Activated T-cell treated with anti-CD3 and anti-CD28 coated beads, Interleukin-2, amount 50 U/mL, for 4 hours (primary cell): ENCODE data around the gene OR10G6. TPM values are rescaled to one million over a fixed set of nuclear protein-coding genes. Genes with fewer than 3 reads are reported as not detected.
"Not testable (repeated sequence)": the region's sequence is repeated elsewhere in the genome, so short reads cannot be mapped to it uniquely, and the experiment has no call there.

Experiments
- ATAC-seq, 2 donors: fragments of 200-7000 bp; cut with Tn5 transposase; one replicate each; pipeline ENCODE4 v1.10.0; 2021
- DNase-seq: peaks from one replicate; pipeline ENCODE4 v3.0.0-alpha.2; 2020
- H3K27me3 Mint-ChIP-seq: one replicate; pipeline ENCODE4 v1.8.0; 2021; ENCODE audit warnings: low read depth, mixed read lengths
- H3K36me3 Mint-ChIP-seq: one replicate; pipeline ENCODE4 v1.8.0; 2022; ENCODE audit warnings: mixed read lengths; ENCODE audit not compliant: insufficient read depth
- H3K4me1 Mint-ChIP-seq: one replicate; pipeline ENCODE4 v1.8.0; 2021; ENCODE audit warnings: low read depth, mixed read lengths
- H3K4me3 Mint-ChIP-seq: one replicate; pipeline ENCODE4 v1.8.0; 2021; ENCODE audit warnings: mild to moderate bottlenecking, moderate library complexity, mixed read lengths
- H3K9me3 Mint-ChIP-seq: one replicate; pipeline ENCODE4 v1.8.0; 2021; ENCODE audit warnings: mixed read lengths
- total RNA-seq, 3 donors: library from RNA; stranded (reverse); gene quantifications; one replicate each; pipeline ENCODE4 v1.2.1, GENCODE V29; 2021

Gene OR10G6, protein sequence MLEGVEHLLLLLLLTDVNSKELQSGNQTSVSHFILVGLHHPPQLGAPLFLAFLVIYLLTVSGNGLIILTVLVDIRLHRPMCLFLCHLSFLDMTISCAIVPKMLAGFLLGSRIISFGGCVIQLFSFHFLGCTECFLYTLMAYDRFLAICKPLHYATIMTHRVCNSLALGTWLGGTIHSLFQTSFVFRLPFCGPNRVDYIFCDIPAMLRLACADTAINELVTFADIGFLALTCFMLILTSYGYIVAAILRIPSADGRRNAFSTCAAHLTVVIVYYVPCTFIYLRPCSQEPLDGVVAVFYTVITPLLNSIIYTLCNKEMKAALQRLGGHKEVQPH
- total RNA-seq: not detected

DNA sequence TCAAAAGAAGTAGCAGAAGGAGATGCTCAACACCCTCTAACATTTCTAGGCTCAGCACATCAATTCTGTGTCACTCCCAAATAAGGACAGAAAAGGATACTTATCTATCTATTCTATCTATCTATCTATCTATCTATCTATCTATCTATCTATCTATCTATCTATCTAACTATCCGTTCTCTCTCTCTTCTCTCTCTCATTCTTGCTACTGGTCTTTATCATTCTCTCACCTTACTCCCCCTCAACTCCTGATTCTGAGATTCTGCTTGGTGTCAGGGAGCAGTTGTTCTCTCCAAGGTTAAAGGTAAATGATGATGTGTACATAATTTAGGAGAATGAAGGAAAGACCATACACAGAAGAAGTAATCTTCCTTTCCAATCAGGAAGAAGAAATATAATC is at the start of gene OR10G6:
Gene OR10G6, minus strand, starts transcription at position 43 of the 400 bp plus-strand sequence. Its CDS starts 0 bp downstream, at position 43.
- ATAC-seq: no peak
- Mint-ChIP-seq H3K4me3 (no peak within 1 kb of the TSS), H3K9me3 (no peaks in the 10 kb centered on the region), H3K4me1 (no peaks in the 10 kb centered on the region), H3K36me3 (no peaks in the 10 kb centered on the region), H3K27me3 (no peaks in the 10 kb centered on the region)
- DNase-seq: no peak

DNA sequence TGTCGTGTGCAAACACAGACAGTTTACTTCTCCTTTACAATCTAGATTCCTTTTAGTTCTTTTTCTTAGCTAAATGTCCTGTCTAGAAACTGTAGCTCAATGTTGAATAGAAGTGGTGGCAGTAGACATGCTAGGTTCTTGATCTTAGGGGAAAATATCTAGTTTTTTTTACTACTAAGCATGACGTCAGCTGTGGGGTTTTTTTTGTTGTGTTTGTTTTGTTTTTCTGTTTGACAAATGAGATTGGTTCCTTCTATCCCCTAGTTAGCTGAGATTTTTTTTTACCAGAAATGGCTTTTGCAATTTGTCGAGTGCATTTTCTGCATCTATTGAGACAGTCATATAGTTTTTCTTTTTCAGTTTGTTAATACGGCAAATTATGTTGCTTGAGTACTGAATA is 48.5 kb upstream of the OR10G6 start:
- no peaks in the 10 kb centered on the region for H3K36me3 Mint-ChIP-seq
- H3K9me3 Mint-ChIP-seq: no peaks in the 10 kb centered on the region
- H3K4me3 Mint-ChIP-seq: no peak overlapping the region
- no peak for DNase-seq
- H3K27me3 Mint-ChIP-seq: peaks cover 2% of the 10 kb centered on the region
- ATAC-seq: no peak
- H3K4me1 Mint-ChIP-seq: no peaks in the 10 kb centered on the region

DNA sequence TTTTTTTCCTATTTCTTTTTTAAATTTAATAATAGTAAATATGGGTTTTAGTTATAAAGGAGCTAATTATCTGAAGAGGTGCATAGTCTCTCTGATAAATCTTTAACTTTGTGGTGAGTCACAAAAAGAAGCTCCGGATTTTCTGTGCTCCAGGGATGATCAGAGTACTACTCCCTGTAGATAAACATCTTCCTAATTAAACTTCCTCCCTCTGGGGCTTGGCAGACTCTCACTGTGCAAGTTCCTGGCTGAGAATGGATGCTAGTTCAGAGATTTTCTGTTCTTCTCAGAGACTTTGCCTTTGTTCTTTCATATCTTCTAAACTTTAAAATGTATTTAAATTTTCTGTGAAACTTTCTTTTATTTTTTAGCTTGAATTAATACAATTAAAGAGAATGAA is 46.3 kb upstream of the OR10G6 start, which contains the start of gene OR10G7:
Gene OR10G7, minus strand, starts transcription at position 72 of the 400 bp plus-strand sequence. CDS start 2,324 bp downstream, outside the sequence.
- Mint-ChIP-seq H3K27me3 (no peaks in the 10 kb centered on the region), H3K9me3 (no peaks in the 10 kb centered on the region), H3K4me1 (no peaks in the 10 kb centered on the region), H3K4me3 (no peak within 1 kb of the TSS), H3K36me3 (no peaks in the 10 kb centered on the region)
- no peak for DNase-seq
- ATAC-seq: no peak

DNA sequence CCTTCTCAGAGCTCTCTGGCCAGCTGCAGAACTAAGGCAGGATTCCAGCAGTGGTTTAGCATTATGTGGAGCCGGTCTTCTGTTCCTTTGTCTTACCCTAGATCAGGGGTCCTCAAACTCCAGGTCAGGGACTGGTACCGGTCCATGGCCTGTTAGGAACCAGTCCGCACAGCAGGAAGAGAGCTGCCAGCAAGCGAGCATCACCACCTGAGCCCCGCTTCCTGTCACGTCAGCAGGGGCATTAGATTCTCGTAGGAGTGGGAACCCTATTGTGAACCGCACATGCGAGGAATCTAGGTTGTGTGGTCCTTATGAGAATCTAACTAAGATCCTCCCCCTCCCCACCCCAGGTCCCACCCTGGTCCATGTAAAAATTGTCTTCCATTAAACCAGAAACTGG is 44.6 kb upstream of the OR10G6 start:
- H3K9me3 Mint-ChIP-seq: no peaks in the 10 kb centered on the region
- ATAC-seq (no peak), DNase-seq (no peak)
- no peaks in the 10 kb centered on the region for H3K36me3 Mint-ChIP-seq
- H3K4me1 Mint-ChIP-seq: no peaks in the 10 kb centered on the region
- no peak overlapping the region for H3K4me3 Mint-ChIP-seq
- H3K27me3 Mint-ChIP-seq: peaks cover 3% of the 10 kb centered on the region

DNA sequence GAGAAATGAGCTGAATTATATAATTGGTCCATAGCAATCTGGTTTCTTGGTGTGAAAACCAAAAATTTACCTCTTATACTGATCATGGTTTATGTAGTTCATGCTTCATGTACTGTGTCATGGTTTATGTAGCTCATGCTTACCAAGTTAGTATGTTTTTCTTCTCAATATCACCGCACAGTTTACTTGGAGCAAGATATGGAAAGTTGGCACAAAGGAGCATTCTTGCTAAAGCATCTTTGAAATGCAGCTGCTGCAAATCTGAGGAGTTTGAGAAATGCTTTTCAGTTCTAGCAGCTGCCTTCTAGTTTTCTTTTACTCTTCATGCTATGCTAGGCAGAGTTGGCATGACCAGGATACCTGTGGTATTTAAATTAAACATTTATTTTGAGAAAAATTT is 41.7 kb upstream of the OR10G6 start:
- no peak for DNase-seq
- H3K36me3 Mint-ChIP-seq: no peaks in the 10 kb centered on the region
- peaks cover 3% of the 10 kb centered on the region for H3K27me3 Mint-ChIP-seq
- no peaks in the 10 kb centered on the region for H3K9me3 Mint-ChIP-seq
- H3K4me3 Mint-ChIP-seq: no peak overlapping the region
- no peak for ATAC-seq
- no peaks in the 10 kb centered on the region for H3K4me1 Mint-ChIP-seq

DNA sequence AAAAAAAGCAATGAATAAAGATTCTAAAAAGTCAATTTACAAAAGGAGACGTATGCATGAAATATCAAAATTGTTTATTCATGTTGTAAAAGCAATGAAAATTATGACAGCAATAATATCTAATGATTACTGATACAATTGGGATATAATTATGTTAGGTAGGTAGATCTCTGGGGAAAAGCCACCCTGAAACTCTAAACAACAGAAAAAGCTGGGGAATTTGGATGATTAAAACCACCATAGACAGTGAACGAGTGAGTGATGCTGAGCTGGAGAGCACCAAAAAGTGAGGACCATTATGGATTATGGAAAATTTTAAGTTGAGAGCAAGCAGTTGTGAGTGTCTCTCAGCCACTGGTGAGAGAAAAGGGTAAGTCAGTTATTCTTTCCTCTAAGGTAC is 31.5 kb upstream of the OR10G6 start, which contains the start of gene OR10G8:
Gene OR10G8, plus strand, starts transcription at position 301 of the 400 bp plus-strand sequence. CDS start 2,825 bp downstream, outside the sequence.
- Mint-ChIP-seq H3K36me3 (no peaks in the 10 kb centered on the region), H3K9me3 (no peaks in the 10 kb centered on the region), H3K4me1 (no peaks in the 10 kb centered on the region), H3K27me3 (no peaks in the 10 kb centered on the region), H3K4me3 (no peak within 1 kb of the TSS)
- DNase-seq: no peak
- no peak for ATAC-seq

DNA sequence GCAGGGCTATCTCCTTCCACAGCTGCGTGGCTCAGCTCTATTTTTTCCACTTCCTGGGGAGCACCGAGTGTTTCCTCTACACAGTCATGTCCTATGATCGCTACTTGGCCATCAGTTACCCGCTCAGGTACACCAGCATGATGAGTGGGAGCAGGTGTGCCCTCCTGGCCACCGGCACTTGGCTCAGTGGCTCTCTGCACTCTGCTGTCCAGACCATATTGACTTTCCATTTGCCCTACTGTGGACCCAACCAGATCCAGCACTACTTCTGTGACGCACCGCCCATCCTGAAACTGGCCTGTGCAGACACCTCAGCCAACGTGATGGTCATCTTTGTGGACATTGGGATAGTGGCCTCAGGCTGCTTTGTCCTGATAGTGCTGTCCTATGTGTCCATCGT is 20.9 kb upstream of the OR10G6 start:
- not testable (repeated sequence) for H3K27me3 Mint-ChIP-seq, H3K4me3 Mint-ChIP-seq, H3K9me3 Mint-ChIP-seq, H3K36me3 Mint-ChIP-seq, ATAC-seq, H3K4me1 Mint-ChIP-seq, DNase-seq

DNA sequence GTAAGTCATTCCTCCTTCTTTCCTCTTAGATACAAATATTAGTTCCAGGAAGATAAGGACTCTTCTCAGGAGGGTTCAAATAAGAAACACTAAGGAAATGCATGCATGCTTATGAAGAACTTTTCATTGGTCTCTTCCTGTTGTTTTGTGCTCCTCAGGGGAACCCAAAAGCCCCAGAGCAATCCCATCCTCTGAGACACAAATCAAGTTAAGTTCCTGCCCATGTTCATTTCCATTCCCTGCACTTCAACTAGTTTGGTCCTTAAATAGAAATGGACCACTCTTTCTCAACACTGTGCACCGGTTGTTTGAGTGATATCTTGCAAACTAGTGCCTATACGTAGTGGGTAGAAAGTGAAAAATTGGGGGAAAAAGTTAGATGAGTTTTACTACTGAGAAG is 17.7 kb upstream of the OR10G6 start, which contains the start of gene OR10G4:
Gene OR10G4, plus strand, starts transcription at position 301 of the 400 bp plus-strand sequence. CDS start 2,578 bp downstream, outside the sequence.
- Mint-ChIP-seq H3K9me3 (no peaks in the 10 kb centered on the region), H3K4me3 (no peak within 1 kb of the TSS), H3K4me1 (no peaks in the 10 kb centered on the region), H3K27me3 (no peaks in the 10 kb centered on the region), H3K36me3 (no peaks in the 10 kb centered on the region)
- DNase-seq (no peak), ATAC-seq (no peak)

DNA sequence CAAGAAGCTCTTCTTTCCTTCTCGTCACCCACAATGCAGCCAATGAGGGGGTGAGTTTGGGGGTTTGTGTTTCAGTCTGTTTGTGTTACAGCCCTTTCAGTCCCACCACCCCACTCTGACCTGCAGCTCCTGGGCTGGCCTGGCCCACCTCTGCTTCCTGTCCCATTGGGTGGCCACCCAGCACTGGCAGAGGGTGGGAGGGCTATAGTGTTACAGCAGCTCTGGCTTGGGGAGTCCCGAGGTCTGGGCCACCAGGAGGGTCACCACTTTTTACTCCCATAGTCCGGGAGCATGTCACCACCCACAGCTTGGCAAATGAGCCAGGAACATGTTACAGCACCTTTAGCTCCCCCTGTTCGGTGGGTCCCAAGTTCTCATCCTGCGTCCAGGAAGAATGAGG is 15.7 kb downstream of the OR10G6 start:
- no peaks in the 10 kb centered on the region for H3K36me3 Mint-ChIP-seq

DNA sequence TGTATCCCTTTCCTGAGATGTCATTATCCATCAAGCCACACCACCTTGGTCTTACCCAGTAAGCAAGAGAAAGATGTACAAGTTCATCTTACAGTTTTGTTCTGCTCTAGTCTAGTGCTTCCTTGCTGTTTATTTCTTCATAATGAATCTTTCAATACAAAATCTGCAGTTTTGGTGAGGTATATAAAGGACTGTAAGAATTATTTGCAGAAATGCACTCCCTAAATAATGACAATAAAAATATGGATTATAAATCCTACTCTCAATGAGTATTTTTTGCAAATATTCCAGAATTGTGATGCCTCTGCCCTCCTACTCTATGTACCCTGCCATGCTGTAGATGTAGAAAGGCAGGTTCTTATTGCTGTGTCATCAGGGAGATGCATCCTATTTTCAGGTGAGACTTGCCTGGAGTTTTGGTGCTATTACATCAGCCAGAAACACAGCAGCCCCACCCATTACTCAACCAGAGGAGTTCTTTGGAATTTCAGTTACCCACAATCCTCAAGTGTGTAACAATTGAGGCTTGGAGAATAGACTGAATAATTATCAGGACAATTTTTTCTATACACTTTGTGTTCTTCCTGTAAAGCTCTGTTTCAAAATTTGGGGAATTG is 17.1 kb downstream of the OR10G6 start, which contains the start of gene OR10S1:
Gene OR10S1, minus strand, starts transcription at position 51 of the 617 bp plus-strand sequence. CDS start 117 bp downstream, outside the sequence.
- peaks cover 2% of the 10 kb centered on the region for H3K9me3 Mint-ChIP-seq

More for the DNA sequence above, 15.7 kb downstream of the OR10G6 start:
- Mint-ChIP-seq H3K4me3 (no peak overlapping the region), H3K9me3 (peaks cover 5% of the 10 kb centered on the region), H3K27me3 (no peaks in the 10 kb centered on the region), H3K4me1 (no peaks in the 10 kb centered on the region)
- no peak for ATAC-seq
- no peak for DNase-seq

DNA sequence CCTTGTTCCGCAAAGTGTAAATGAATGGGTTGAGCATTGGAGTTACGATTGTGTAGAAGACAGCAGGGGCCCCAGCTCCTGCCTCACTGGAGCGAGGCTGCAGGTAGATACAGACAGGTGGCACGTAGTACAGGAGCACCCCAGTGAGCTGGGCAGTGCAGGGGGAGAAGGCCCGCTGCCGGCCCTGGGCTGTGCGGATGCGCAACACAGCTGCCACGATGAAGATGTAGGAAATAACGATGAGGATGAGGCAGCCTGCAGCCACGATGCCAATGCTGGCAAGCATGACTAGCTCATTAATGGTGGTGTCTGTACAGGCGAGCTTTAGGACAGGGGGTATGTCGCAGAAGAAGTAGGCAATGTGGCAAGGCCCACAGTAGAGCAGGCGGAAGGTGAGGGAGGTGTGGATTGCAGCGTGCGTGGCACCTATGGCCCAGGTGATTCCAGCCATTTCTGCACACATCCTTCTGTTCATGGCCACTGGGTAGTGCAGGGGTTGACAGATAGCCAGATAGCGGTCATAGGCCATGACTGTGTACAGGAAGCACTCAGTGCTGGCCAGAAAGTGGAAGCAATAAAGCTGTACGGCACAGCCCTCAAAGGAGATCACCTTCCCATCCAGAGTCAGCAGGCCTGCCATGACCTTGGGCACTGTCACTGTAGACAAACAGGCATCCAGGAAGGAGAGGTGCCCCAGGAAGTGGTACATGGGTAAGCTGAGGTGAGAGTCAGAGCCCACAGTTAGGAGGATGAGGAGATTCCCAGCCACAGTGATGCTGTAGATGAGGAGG is 18.0 kb downstream of the OR10G6 start:
- no peaks in the 10 kb centered on the region for H3K36me3 Mint-ChIP-seq
- no peak overlapping the region for H3K4me3 Mint-ChIP-seq
- no peak for ATAC-seq
- H3K27me3 Mint-ChIP-seq: no peaks in the 10 kb centered on the region
- H3K4me1 Mint-ChIP-seq: no peaks in the 10 kb centered on the region
- DNase-seq: no peak
- no peaks in the 10 kb centered on the region for H3K9me3 Mint-ChIP-seq

More for the DNA sequence above, 17.1 kb downstream of the OR10G6 start, which contains the start of gene OR10S1:
- Mint-ChIP-seq H3K36me3 (no peaks in the 10 kb centered on the region), H3K4me3 (no peak within 1 kb of the TSS), H3K4me1 (no peaks in the 10 kb centered on the region), H3K27me3 (no peaks in the 10 kb centered on the region)
- DNase-seq (no peak), ATAC-seq (no peak)

DNA sequence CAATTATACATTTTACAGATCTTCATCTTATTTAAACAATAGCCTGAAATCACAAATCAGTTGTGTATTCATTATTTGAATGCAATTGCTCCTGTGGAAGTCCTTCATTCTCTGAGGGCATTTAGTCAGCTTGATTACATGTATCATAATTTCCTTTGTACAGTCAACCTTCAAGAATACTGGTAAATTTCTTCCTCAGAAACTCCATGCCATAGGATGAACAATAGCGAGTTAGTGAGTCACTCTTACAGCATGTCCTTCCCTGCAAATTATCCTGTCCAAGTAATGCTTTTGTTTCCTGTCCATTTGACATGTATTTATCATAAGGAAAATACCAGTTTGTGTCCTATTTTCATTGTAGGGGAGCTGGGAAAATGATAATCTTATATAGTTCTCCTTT is 21.1 kb downstream of the OR10G6 start:
- DNase-seq (no peak), ATAC-seq (no peak)
- H3K4me1 Mint-ChIP-seq: no peaks in the 10 kb centered on the region
- H3K27me3 Mint-ChIP-seq: no peaks in the 10 kb centered on the region
- peaks cover 11% of the 10 kb centered on the region for H3K9me3 Mint-ChIP-seq
- H3K4me3 Mint-ChIP-seq: no peak overlapping the region
- no peaks in the 10 kb centered on the region for H3K36me3 Mint-ChIP-seq

DNA sequence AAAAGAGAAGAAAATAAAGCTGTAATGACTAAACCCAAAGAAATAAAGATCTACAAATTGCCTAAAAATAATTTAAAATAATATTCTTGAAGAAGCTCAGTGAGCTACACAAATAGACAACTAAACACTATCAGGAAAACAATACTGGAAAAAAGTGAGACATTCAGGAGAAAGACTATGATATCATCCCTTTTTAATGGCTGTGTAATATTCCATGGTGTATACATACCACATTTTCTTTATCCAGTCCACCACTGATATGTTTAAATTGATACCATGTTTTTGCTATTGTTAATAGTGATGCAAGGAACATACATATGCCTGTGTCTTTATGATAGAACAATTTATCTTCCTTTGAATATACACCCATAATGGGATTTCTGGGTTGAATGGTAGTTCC is 38.2 kb downstream of the OR10G6 start:
- no peak for DNase-seq
- Mint-ChIP-seq H3K4me1 (no peaks in the 10 kb centered on the region), H3K9me3 (no peaks in the 10 kb centered on the region), H3K36me3 (no peaks in the 10 kb centered on the region), H3K4me3 (no peak overlapping the region), H3K27me3 (no peaks in the 10 kb centered on the region)
- no peak for ATAC-seq

DNA sequence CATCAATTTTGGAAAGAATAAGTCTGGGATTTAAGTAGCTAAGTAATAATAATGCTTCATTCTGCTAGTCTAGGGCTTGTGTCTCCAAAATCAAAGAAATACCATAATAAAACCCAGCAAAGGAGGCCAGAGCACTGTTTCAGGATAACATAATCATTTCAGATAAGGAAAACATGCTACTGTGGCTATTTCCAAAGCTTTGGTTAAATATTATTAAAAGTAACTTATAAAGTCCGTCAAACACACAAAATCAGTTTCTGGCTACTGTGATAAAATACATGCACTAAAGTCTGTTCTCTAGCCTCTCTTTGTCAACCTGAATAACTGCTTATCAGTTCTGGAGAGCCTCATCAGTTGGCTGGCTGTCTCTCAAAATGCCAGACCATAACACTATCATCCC is 49.8 kb downstream of the OR10G6 start:
- DNase-seq: no peak
- Mint-ChIP-seq H3K9me3 (peaks cover 3% of the 10 kb centered on the region), H3K4me1 (no peaks in the 10 kb centered on the region), H3K4me3 (no peak overlapping the region), H3K27me3 (no peaks in the 10 kb centered on the region), H3K36me3 (no peaks in the 10 kb centered on the region)
- ATAC-seq: no peak
